K562 treated with DMSO at 1 percent for 48 hours (cell line): ENCODE measurements around the gene SORT1. TPM values are rescaled to one million over a fixed set of nuclear protein-coding genes. Genes with fewer than 3 reads are reported as not detected.

Source experiments
- total RNA-seq: library from RNA; unstranded; fragments of 300-600 nt; gene quantifications from 2 replicates; pipeline ENCODE4 v1.2.3, GENCODE V29; 2022; ENCODE audit warnings: low replicate concordance; ENCODE audit errors: extremely low read depth

Gene SORT1
- total RNA-seq: not detected in 2 replicates

DNA sequence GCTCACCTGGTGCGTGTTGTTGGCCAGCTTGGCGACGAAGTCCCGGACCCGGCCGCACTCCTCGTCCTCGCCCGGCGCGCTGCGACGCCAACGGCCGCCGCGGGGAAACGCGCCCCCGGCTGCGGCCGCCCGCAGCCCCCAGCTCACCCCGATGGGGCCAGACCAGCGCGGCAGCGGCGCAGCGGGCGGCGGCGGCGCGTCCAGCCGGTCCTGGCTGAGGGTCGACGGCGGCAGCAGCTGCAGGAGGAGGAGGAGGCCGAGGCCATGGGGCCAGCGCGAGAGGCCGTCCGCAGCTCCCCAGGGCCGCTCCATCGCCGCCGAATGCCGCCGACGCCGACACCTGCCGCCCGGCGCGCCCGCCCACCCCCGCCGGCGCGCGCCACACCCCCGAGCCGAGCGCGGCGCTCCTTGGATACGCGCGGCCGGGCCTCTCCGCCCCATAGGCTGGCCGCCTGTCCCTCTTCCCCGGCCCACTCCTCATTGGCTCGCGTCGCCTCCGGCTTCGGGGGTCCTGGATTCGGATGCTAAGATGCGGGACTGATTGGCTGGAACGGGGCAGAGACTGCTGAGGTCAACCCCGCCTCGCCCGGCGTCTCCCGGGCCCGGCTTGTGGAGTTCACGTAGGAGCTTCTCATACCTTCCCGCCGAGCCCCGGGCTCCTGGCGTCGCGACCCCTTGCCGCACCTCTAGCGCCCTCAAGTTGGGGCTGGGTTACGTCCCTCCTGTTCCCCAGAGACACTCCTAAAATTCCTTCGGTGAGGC is at the start of gene SORT1:
SORT1 (minus strand) TSS at position 338 of the 762 bp plus-strand sequence; CDS start at position 312, 26 bp downstream.

DNA sequence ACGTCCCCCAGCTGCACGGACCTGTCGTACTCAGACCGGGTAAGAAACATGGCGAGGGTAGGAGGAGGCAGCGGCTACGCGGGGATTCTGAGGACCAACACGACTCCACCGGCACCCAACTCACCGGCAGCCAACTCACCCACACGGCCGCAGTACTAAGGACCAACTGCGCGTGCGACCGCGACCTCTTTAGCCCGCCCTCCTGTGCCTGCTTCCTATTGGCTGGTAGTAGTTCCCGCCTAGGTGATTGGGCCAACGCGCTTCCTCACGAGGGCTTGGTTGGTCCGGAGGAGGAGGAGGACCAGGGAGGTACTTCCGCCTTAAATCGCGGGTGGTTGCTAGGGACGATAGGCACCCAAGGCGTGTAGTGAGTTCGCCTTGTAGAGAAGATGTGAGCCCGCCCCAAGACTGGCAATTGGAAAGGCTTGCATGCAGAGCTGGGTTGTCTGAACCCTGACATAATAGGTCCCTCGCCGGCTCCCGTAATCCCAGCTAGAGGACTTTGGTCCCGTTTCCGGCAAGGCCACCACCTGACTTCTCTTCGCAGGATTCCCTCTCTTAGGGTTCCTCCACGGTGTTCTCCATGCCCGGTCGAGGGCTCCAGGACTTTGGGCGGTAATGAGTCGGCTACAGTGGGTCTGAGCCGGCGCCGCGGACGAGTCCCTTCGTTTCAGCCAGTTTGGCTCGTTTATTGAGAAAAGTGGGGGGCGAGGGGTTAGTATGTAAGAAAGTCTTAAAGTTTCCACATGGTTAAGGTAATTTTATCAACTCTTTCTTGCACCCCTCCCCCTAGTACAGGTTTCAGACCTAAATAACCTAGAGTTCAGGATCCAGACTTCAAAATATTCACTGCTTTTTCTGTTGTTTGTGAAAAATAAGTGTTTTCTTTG is 28.8 kb upstream of the SORT1 start, which contains the start of gene PSMA5:
PSMA5 (minus strand) TSS at position 168 of the 890 bp plus-strand sequence; CDS start at position 50, 118 bp downstream.

DNA sequence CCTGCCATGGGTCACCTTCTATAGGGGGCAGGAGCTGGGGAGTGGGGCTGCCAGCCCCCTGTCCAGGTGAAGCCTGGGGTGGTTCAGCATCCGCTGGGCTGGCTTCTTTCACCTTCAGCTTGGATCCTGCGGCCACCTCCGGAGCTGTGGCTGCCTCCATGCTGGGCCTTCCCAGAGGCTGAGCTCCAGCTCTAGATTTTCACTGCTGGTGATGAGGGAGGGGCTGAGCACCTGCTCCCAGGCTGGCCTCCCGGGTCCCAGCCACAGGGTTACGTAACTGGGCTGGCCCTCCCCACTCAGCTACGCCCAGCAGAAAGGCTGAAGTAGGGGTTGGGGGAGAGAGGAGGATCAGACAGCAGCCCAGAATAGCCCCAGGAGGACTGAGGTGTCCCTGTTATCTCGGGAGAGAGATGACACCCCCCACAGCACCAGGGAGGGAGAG is 90.9 kb downstream of the SORT1 start, which contains the start of gene MYBPHL:
MYBPHL (minus strand) TSS at position 180 of the 442 bp plus-strand sequence; CDS start at position 160, 20 bp downstream.

DNA sequence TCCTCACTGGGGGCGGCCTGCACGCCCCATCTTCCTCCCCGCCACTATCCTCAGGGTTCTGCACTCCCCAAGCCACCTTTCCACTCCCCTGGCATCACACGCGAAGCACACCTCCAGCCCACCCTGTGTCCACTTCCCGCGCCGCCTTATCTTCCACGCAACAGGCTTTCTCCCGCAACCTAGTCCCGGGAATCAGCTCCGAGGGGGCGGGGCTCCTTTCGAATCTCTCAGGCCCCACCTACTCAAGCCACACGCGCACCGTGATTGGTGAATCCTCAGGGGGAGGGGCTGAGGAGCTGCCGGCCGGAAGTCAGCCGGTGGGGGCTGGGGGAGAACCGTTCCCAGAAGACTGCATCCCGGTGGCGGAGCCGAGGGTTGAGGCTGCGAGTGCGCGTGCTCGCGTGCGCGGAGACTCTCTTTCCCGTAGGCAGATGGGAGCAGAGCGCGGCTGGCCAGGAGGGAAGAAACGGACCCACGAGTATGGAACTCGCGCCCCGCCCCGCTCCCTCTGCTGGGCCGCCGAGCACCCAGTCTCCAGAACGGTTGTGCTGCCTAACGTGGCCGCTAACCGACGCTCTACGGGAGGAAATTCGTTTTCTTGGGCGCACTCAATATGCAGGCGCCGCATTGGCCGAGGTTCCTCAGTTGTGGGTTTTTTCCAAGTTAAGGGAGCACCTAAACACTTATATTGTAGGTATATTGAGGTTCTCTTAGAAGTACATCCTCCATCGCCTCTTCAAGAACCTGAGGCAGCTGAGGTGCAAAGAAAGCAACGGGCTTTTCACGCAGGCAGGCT is 114.6 kb downstream of the SORT1 start, which contains the start of gene PSRC1:
PSRC1 (minus strand) TSS at position 194 of the 796 bp plus-strand sequence.

Other genes with a start within 250 kb of the SORT1 start
- 288 TPM in 1 of 2 replicates, not detected in the other for gene SARS1, start 184.0 kb downstream of the SORT1 start, total RNA-seq
- gene CELSR2, start 148.4 kb downstream of the SORT1 start, total RNA-seq: not detected in 2 replicates
- not detected in 2 replicates for gene PSRC1, start 114.8 kb downstream of the SORT1 start, total RNA-seq
- not detected in 2 replicates for gene MYBPHL, start 90.9 kb downstream of the SORT1 start, total RNA-seq
- not detected in 2 replicates for gene PSMA5, start 28.5 kb upstream of the SORT1 start, total RNA-seq
- not detected in 2 replicates for gene SYPL2, start 68.6 kb upstream of the SORT1 start, total RNA-seq
- not detected in 2 replicates for gene ATXN7L2, start 86.0 kb upstream of the SORT1 start, total RNA-seq
- gene CYB561D1, start 96.2 kb upstream of the SORT1 start, total RNA-seq: not detected in 2 replicates
- not detected in 2 replicates for gene AMIGO1, start 111.8 kb upstream of the SORT1 start, total RNA-seq
- not detected in 2 replicates for gene GPR61, start 142.0 kb upstream of the SORT1 start, total RNA-seq
- gene GNAI3, start 150.7 kb upstream of the SORT1 start, total RNA-seq: not detected in 2 replicates
- not detected in 2 replicates for gene GNAT2, start 221.7 kb upstream of the SORT1 start, total RNA-seq
- 959 TPM in 1 of 2 replicates, not detected in the other for gene AMPD2, start 221.9 kb upstream of the SORT1 start, total RNA-seq